Vagina (tissue), 2 donors: ENCODE measurements around the gene SLC24A3.

Source experiments
- POLR2A ChIP-seq, 2 donors: fragments of 450-650 bp; IDR thresholded peaks; one replicate each; pipeline ENCODE4 v1.6.1; 2017; ENCODE audit warnings: antibody characterized with exemption in 2 of 2, mild to moderate bottlenecking in 2 of 2, moderate library complexity in 2 of 2
- POLR2AphosphoS5 ChIP-seq, 2 donors: sonication (generic); formaldehyde crosslinking; IDR thresholded peaks; one replicate each; pipeline ENCODE4 v1.9.0; 2017; ENCODE audit warnings: antibody characterized with exemption in 2 of 2, mild to moderate bottlenecking in 2 of 2, low read depth in 1 of 2; ENCODE audit not compliant: insufficient read depth in 1 of 2

GRCh38 chr20:19403549-19403948 is 191.1 kb downstream of the SLC24A3 start:
- TF ChIP-seq POLR2AphosphoS5 (IDR thresholded peaks at IDR 0.05; ENCODE audit: insufficient read depth in 1 of 2, low read depth in 1 of 2) (no peak), POLR2A (IDR thresholded peaks at IDR 0.05) (no peak)
